RWPE1 (cell line): ENCODE data around the gene MYOD1.

Source experiments
- CTCF ChIA-PET: fragments of 350-600 bp; sonication (Branson Sonifier 250); formaldehyde crosslinking; extraction: SDS; loops from one replicate; lab custom pipeline; 2021; lab: Yijun Ruan, JAX
- POLR2A ChIA-PET: fragments of 400-600 bp; formaldehyde crosslinking; extraction: SDS; loops from one replicate; lab custom pipeline; 2020; ENCODE audit warnings: antibody characterized with exemption; ENCODE audit not compliant: low non-redundant PET; lab: Yijun Ruan, JAX
- DNase-seq: peaks from one replicate; pipeline ENCODE4 v3.0.0; 2012; ENCODE audit warnings: low spot score
- H3K27ac ChIP-seq: fragments of 450-650 bp; 2 replicates; pipeline ENCODE4 v1.5.1; 2017
- TF ChIP-seq, protein P1 (sequence below): fragments of 450-650 bp; conservative IDR thresholded peaks from 2 replicates; pipeline ENCODE4 v1.5.1; 2017; ENCODE audit warnings: low read depth, mild to moderate bottlenecking

The MYOD1 gene

DNA sequence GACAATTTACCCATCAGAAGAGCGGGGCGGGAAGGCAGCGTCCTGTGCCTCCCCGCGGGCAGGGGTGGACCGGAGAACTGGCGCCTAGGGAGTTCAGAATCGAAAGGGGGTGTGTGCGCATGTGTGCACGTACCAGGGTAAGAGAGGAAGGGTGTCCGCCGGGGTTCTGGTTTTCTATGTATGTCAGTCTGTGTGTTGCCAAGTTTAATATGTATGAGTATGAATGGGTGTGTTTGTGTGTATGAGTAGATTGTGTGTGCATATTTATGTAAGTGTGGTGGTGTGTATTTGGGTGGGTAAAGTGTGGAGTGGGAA lies 17.2 kb downstream of the MYOD1 start:
- no peak overlapping the region for H3K27ac ChIP-seq
- TF ChIP-seq, protein P1, sequence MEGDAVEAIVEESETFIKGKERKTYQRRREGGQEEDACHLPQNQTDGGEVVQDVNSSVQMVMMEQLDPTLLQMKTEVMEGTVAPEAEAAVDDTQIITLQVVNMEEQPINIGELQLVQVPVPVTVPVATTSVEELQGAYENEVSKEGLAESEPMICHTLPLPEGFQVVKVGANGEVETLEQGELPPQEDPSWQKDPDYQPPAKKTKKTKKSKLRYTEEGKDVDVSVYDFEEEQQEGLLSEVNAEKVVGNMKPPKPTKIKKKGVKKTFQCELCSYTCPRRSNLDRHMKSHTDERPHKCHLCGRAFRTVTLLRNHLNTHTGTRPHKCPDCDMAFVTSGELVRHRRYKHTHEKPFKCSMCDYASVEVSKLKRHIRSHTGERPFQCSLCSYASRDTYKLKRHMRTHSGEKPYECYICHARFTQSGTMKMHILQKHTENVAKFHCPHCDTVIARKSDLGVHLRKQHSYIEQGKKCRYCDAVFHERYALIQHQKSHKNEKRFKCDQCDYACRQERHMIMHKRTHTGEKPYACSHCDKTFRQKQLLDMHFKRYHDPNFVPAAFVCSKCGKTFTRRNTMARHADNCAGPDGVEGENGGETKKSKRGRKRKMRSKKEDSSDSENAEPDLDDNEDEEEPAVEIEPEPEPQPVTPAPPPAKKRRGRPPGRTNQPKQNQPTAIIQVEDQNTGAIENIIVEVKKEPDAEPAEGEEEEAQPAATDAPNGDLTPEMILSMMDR, result no peak
- DNase-seq, result no peak
- ChIA-PET POLR2A (no interaction called here), CTCF (interaction anchor here (0.7 kb wide), 1 partner anchor 28 kb away, joined by 3 read pairs; no protein-coding TSS in a partner anchor)

DNA sequence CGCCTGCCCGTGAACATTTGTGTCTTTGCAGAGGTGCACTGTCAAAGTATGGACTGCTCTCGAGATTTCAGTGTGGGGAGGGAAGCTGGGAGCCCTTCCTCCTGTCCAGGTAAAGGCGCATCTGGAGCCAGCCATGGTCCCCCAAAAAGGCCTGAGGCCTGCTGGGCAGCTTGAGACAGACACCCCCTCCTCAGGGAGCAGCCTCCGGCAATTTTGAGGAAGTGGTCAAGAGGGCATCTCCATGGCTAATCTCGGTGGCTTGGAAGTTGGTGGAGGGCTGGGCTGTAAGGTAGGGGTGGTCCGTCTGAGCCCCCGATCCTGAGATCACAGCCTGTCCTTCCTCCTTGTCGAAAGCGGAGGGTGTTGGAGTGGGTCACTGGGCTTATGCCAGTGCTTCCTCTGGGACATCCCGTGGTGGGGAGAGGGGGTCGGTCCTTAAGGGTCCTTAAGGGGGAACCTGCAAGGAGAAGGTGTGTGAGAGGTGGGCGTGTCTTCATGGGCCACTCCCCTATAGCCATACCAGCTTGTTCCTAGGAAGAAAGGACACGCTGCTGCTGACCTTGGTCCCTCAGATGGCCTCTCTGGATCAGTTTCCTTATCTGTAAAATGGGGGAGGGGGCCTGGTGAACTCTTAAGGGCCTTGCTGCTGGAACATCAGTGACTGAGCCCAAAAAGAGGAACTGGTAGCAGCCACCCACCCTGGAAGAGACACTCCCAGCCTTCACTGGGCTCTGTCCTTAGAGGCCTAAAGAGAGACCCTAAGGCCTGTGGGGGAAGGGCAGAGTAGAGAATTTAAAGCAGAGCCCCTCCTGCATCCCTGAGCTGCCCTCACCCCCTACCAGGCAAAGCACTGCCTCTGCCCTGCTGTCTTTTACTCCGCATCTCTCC lies 17.8 kb downstream of the MYOD1 start:
- DNase-seq, result no peak
- TF ChIP-seq, protein P1, result no peak
- CTCF ChIA-PET, result interaction anchor here (0.6 kb wide), 1 partner anchor 243 kb away, joined by 3 read pairs; no protein-coding TSS in a partner anchor
- H3K27ac ChIP-seq, result no peak overlapping the region
- POLR2A ChIA-PET, result no interaction called here

DNA sequence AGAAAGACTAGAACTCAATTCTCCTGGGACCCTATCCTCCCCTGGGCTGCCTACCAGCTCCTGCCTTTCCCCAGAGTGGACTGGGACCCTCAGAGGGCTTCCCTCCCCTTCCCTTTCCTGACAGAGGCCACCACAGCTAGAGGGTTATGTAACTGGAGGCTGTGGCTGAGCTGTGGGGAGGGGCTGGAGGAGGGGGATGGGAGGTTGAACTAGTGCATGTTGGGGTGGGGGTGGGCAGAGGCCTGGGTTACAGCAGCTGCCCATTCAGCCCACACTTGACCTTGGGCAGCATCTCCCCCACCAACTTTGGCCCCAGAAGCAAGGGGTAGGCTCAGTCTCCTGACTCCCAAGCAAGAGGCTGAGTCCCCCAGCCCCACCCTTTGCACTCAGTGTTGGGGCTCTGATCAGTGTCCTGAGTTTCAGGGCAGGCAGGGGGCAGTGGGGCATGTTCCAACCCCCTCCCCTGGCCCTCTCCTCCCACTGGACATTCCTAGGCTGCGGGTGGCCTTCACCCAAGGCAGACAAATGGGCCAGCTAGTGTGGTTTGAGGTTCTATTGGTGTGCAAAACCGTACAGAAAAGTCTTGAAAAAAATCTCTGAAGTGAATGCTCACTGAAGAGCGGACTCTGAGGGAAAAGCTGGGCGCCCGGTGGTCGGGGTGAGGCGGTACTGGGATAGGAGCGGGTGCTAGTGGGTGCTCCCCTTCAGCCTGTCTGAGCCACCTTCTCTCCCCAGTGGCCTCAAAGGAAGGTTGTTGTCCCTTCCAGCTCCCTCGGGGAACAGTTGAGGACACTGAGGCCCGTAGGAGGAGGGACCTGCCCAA lies 19.0 kb downstream of the MYOD1 start:
- H3K27ac ChIP-seq, result no peak overlapping the region
- TF ChIP-seq, protein P1, result no peak
- DNase-seq, result no peak
- ChIA-PET POLR2A (no interaction called here), CTCF (no interaction called here)

DNA sequence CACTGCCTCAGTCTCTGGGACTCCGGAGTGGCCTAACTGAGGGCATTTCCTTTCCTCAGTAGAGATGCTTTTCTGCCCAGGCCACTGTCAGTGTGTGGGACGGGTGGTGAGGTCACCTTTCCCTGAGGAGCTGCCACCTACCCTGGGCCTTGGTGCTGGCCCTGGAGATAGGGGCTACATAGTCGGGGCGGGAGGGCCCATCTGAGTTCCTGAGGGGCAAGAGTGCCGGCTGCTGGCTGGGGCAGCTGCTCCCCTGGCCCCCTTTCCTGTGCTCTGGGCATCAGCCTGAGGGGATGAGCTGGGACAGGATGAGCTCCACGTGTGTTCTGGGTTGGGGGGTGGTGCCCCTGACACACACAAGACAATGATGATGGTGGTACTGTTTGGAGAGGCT lies 20.6 kb downstream of the MYOD1 start:
- TF ChIP-seq, protein P1, result no peak
- CTCF ChIA-PET, result interaction anchor here (0.6 to 0.8 kb wide), 2 partner anchors 9 to 19 kb away, joined by 3 read pairs; no protein-coding TSS in a partner anchor
- no peak for DNase-seq
- POLR2A ChIA-PET, result no interaction called here
- H3K27ac ChIP-seq, result no peak overlapping the region

DNA sequence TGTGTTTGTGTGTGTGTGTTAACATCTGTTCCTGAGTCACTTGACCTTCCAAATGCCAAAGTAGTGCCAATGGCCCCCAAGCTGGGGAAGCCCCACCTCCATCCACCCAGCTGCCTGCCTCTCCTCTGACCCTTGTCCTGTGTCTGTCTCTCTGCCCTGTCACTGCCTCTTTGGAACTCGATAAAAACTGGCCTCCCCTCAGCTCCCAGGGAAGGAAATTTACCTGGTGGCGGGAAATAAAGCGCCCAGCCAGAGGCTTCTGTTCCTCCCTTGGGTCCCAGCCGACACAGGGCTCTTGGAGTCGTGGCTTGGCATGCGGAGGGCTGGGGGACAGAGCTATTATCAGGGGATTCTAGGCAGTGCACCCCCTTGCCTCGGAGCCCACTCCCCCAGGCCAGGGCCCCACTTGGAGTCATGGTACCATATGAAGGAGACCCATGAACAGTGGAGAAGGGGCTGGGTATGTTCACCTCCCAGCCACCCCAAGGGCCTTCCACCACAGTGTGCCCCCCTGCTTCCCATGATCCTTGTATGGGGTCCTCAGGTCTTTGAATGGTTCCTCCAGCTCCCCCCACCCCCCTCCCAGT lies 21.4 kb downstream of the MYOD1 start:
- ChIA-PET POLR2A (no interaction called here), CTCF (interaction anchor here (0.7 kb wide), 2 partner anchors 123 to 238 kb away, joined by 3 to 4 read pairs; no protein-coding TSS in a partner anchor)
- no peak for DNase-seq
- H3K27ac ChIP-seq, result no peak overlapping the region
- TF ChIP-seq, protein P1, result no peak

DNA sequence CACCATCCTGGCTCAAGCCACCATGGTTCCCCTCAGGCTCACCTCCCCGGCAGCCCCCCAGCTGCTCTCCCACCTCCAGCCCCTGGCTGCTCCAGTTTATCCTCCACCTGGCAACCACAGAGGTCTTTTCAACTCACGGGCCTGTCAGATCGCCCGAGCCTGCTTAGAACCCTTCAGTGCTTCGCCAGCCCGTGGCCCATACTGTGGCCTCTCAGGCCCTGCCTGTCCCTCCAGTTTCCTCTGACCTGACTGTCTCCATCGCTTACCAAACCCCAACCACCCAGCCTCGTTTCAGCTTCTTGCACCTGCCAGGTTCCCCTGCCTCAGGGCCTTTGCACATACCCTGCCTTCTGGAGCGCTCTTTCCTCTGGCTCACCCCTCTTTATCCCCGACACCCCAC lies 22.1 kb downstream of the MYOD1 start:
- ChIA-PET CTCF (interaction anchor here (0.6 kb wide), 3 partner anchors 21 to 232 kb away, joined by 3 to 6 read pairs (median 3); no protein-coding TSS in a partner anchor), POLR2A (no interaction called here)
- H3K27ac ChIP-seq, result no peak overlapping the region
- DNase-seq, result no peak
- TF ChIP-seq, protein P1, result no peak
